ENCODE results near the gene LRRC18. TPM values are rescaled to one million over a fixed set of nuclear protein-coding genes. Genes with fewer than 3 reads are reported as not detected.

The LRRC18 gene
- total RNA-seq, 2 experiments from 2014 or later, result not detected

DNA sequence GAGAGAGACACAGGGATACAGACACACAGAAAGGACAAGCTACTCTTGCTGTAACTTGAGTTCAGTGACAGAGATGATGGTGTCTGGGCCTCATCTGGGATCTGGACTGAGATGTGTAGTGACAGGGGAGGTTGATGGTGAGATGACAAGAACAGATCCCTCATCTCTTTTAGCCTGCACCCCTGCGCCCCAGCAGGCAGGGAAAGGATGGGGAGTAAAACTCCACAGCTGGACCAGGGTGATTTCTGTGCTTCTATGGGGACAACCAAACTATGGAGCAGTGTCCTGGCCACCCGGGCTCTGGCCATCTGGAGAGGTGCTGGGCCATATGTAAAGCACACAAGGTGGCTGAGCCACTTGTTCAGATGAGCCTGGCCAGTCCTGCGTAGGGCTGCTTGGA, 4.5 kb upstream of the LRRC18 start:
- no peak for DNase-seq
- no peaks in the 10 kb centered on the region for H3K9me3 Mint-ChIP-seq (ENCODE audit: low read depth)
- H3K27me3 Mint-ChIP-seq, result no peaks in the 10 kb centered on the region
- ATAC-seq, result no peak
- intact Hi-C loops (cut with DNase I, micrococcal nuclease), result no loop called here
- no peaks in the 10 kb centered on the region for H3K36me3 Mint-ChIP-seq (ENCODE audit: low read depth)
- no peaks in the 10 kb centered on the region for H3K4me1 Mint-ChIP-seq
- H3K4me3 Mint-ChIP-seq, result no peak overlapping the region
- ChIA-PET CTCF (no interaction called here), POLR2A (interaction anchor here (0.6 kb wide), 1 partner anchor 1029 kb away, joined by 4 read pairs; no protein-coding TSS in a partner anchor)
- H3K27ac Mint-ChIP-seq, result no peak overlapping the region

DNA sequence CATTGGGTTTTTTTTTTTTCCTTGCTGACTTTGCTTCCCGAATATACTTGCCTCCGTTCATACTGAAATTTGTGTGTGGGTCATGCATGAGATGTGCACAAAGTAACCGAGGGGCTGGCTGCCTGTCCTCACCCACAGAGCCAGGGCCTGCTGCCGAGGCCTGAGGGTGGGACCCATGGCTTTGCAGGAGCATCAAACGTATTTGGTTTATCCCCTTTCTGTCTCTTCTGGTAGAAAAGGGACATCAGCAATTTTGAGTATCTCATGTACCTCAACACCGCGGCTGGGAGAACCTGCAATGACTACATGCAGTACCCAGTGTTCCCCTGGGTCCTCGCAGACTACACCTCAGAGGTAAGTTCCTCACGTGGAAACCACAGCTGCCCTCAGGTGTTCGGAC, 3.5 kb upstream of the LRRC18 start:
- ChIA-PET POLR2A (no interaction called here), CTCF (no interaction called here)
- ATAC-seq (no peak), DNase-seq (no peak)
- Mint-ChIP-seq H3K27me3 (no peaks in the 10 kb centered on the region), H3K27ac (no peak overlapping the region), H3K9me3 (ENCODE audit: low read depth) (no peaks in the 10 kb centered on the region), H3K4me1 (no peaks in the 10 kb centered on the region), H3K4me3 (no peak overlapping the region), H3K36me3 (ENCODE audit: low read depth) (no peaks in the 10 kb centered on the region)
- intact Hi-C loops (cut with DNase I, micrococcal nuclease), result no loop called here

- ChIA-PET POLR2A (no interaction called here), CTCF (no interaction called here)
- no peaks in the 10 kb centered on the region for H3K9me3 Mint-ChIP-seq (ENCODE audit: low read depth)
- H3K27me3 Mint-ChIP-seq, result no peaks in the 10 kb centered on the region
- intact Hi-C loops (cut with DNase I, micrococcal nuclease), result no loop called here
- DNase-seq, result no peak
- no peaks in the 10 kb centered on the region for H3K36me3 Mint-ChIP-seq (ENCODE audit: low read depth)
- no peak for ATAC-seq
- no peak overlapping the region for H3K27ac Mint-ChIP-seq
- H3K4me3 Mint-ChIP-seq, result no peak overlapping the region
- no peaks in the 10 kb centered on the region for H3K4me1 Mint-ChIP-seq
Observed at GRCh38 chr10:48941427-48942075, 1.9 kb upstream of the LRRC18 start.

GRCh38 chr10:48940958-48941357, 1.3 kb upstream of the LRRC18 start:
- intact Hi-C loops (cut with DNase I, micrococcal nuclease), result no loop called here

DNA sequence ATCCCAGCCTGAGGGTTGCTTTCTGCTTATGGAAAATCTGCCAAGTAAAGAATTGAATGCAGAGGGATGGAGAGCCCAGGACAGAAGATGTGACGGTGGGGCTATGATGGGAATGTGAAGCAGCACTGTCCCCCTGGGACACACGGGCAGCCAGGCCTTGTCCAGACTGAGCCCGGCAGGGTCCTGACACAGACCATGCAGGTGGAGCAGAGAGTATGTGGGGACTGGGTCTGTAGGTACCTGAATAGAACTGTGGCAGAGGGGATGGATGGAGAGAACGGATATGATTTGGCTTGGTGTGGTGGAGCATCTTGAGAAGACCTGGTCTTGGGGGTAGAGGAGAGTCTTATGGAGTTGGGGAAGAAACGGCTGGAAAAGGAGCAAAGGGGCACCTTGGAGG, 732 bp upstream of the LRRC18 start:
- no peaks in the 10 kb centered on the region for H3K9me3 Mint-ChIP-seq (ENCODE audit: low read depth)
- no peak for ATAC-seq
- H3K4me1 Mint-ChIP-seq, result no peaks in the 10 kb centered on the region

More at GRCh38 chr10:48940958-48941357, 1.3 kb upstream of the LRRC18 start:
- ChIA-PET POLR2A (no interaction called here), CTCF (interaction anchor here (1.0 kb wide), 1 partner anchor 284 kb away, joined by 3 read pairs; no protein-coding TSS in a partner anchor)
- no peak overlapping the region for H3K4me3 Mint-ChIP-seq
- no peaks in the 10 kb centered on the region for H3K36me3 Mint-ChIP-seq (ENCODE audit: low read depth)
- no peaks in the 10 kb centered on the region for H3K27me3 Mint-ChIP-seq
- no peak for DNase-seq
- H3K9me3 Mint-ChIP-seq (ENCODE audit: low read depth), result no peaks in the 10 kb centered on the region
- H3K27ac Mint-ChIP-seq, result no peak overlapping the region
- no peaks in the 10 kb centered on the region for H3K4me1 Mint-ChIP-seq
- no peak for ATAC-seq

GRCh38 chr10:48938990-48939536, 577 bp downstream of the LRRC18 start:
- H3K9me3 Mint-ChIP-seq (ENCODE audit: low read depth), result no peaks in the 10 kb centered on the region
- ChIA-PET POLR2A (no interaction called here), CTCF (no interaction called here)
- ATAC-seq (no peak), DNase-seq (no peak)
- no peak overlapping the region for H3K27ac Mint-ChIP-seq
- H3K4me3 Mint-ChIP-seq, result no peak overlapping the region
- H3K27me3 Mint-ChIP-seq, result no peaks in the 10 kb centered on the region
- no peaks in the 10 kb centered on the region for H3K4me1 Mint-ChIP-seq
- intact Hi-C loops (cut with DNase I, micrococcal nuclease), result no loop called here
- H3K36me3 Mint-ChIP-seq (ENCODE audit: low read depth), result no peaks in the 10 kb centered on the region

More for the DNA sequence above, 732 bp upstream of the LRRC18 start:
- Mint-ChIP-seq H3K36me3 (ENCODE audit: low read depth) (no peaks in the 10 kb centered on the region), H3K4me3 (no peak overlapping the region), H3K27ac (no peak overlapping the region), H3K27me3 (no peaks in the 10 kb centered on the region)
- ChIA-PET POLR2A (no interaction called here), CTCF (interaction anchor here (1.0 kb wide), 1 partner anchor 284 kb away, joined by 3 read pairs; no protein-coding TSS in a partner anchor)
- no peak for DNase-seq
- intact Hi-C loops (cut with DNase I, micrococcal nuclease), result no loop called here

DNA sequence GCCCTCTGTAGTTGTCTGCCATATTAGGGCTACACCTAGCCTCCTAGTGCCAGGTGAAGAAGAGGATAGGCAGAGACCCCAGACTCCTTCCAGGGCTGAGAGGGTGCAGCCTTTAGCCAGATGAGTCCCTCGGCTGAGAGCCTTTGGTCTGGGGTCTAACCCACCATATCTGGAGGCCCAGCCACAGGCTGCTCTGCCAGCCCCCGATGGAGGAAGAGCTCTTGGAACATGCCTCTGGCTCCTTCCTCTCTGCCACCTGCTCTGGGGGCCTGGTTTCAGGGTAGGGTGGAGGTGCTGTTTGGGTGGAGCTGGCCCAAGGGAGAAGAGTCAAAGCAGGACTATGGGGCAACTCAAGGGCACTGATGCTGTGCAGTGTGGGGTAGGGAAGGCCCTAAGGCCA, 1.4 kb downstream of the LRRC18 start:
- Mint-ChIP-seq H3K36me3 (ENCODE audit: low read depth) (no peaks in the 10 kb centered on the region), H3K27me3 (no peaks in the 10 kb centered on the region), H3K27ac (no peak overlapping the region), H3K4me3 (no peak overlapping the region), H3K4me1 (no peaks in the 10 kb centered on the region), H3K9me3 (ENCODE audit: low read depth) (no peaks in the 10 kb centered on the region)
- intact Hi-C loops (cut with DNase I, micrococcal nuclease), result no loop called here
- ATAC-seq (no peak), DNase-seq (no peak)
- ChIA-PET POLR2A (no interaction called here), CTCF (interaction anchor here (1.4 kb wide), 1 partner anchor 10 kb away, joined by 4 read pairs; no protein-coding TSS in a partner anchor)

GRCh38 chr10:48937796-48938195, 1.8 kb downstream of the LRRC18 start:
- POLR2A ChIA-PET, result no interaction called here
- no peak for ATAC-seq

GRCh38 chr10:48935577-48935976, 4.1 kb downstream of the LRRC18 start:
- intact Hi-C loops (cut with DNase I, micrococcal nuclease), result no loop called here
- Mint-ChIP-seq H3K9me3 (ENCODE audit: low read depth) (no peaks in the 10 kb centered on the region), H3K36me3 (ENCODE audit: low read depth) (no peaks in the 10 kb centered on the region), H3K27me3 (no peaks in the 10 kb centered on the region), H3K4me1 (no peaks in the 10 kb centered on the region), H3K27ac (no peak overlapping the region), H3K4me3 (no peak overlapping the region)
- CTCF ChIA-PET, result no interaction called here
- POLR2A ChIA-PET, result no interaction called here
- ATAC-seq (no peak), DNase-seq (no peak)

More at GRCh38 chr10:48937796-48938195, 1.8 kb downstream of the LRRC18 start:
- CTCF ChIA-PET, result interaction anchor here (1.4 kb wide), 1 partner anchor 11 kb away, joined by 4 read pairs; no protein-coding TSS in a partner anchor
- Mint-ChIP-seq H3K27ac (no peak overlapping the region), H3K27me3 (no peaks in the 10 kb centered on the region), H3K4me3 (no peak overlapping the region), H3K9me3 (ENCODE audit: low read depth) (no peaks in the 10 kb centered on the region), H3K4me1 (no peaks in the 10 kb centered on the region), H3K36me3 (ENCODE audit: low read depth) (no peaks in the 10 kb centered on the region)
- intact Hi-C loops (cut with DNase I, micrococcal nuclease), result no loop called here
- DNase-seq, result no peak

DNA sequence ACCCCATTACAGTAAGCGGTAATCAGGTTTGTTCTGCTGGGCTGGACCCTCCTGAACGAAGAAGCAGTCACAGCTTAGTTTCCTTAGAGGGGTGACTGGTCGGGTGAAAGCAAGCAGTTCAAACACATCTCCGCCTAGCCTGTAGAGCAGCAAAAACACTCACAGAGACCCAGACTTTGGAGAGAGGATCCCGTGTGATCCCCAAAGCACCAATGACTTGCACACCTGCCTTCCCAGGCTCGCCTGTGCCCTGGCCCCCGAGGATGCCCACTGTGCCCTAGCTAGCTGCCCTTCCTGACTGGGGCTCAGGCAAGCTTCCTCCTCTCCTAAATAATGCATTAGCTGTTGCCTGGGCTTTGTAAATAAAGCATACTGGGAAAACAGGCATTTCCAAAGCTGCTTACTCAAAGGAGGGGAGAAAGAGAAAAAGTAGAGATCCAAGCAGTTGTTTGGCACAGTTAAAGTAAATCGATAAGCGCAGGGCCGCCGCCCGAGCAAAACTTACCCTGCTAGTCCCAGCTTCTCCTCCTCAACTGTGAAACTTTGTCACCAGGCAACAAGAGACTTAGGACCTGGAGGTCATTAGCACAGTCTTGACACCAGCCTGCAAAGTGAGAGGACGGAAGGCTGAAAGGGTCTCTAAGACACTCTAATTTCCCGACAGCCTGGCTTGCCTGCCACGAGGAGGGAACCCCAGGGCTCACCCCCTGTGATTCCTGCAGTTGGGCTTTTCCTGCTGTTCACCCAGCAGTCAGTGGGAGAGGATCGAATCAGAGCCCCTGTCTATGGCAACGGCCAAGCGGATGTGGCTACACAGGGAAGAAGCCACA, 4.8 kb downstream of the LRRC18 start:
- Mint-ChIP-seq H3K4me1 (no peaks in the 10 kb centered on the region), H3K36me3 (ENCODE audit: low read depth) (no peaks in the 10 kb centered on the region), H3K27me3 (no peaks in the 10 kb centered on the region), H3K9me3 (ENCODE audit: low read depth) (no peaks in the 10 kb centered on the region), H3K4me3 (no peak overlapping the region), H3K27ac (no peak overlapping the region)
- no peak for DNase-seq
- intact Hi-C loops (cut with DNase I, micrococcal nuclease), result no loop called here
- no peak for ATAC-seq
- ChIA-PET CTCF (no interaction called here), POLR2A (no interaction called here)

- no peak overlapping the region for H3K27ac Mint-ChIP-seq
- H3K9me3 Mint-ChIP-seq (ENCODE audit: low read depth), result no peaks in the 10 kb centered on the region
- CTCF ChIA-PET, result interaction anchor here (0.7 to 1.1 kb wide), 2 partner anchors 60 to 275 kb away, joined by 3 read pairs; no protein-coding TSS in a partner anchor
- H3K4me1 Mint-ChIP-seq, result no peaks in the 10 kb centered on the region
- H3K27me3 Mint-ChIP-seq, result no peaks in the 10 kb centered on the region
- no peak for ATAC-seq
- no peaks in the 10 kb centered on the region for H3K36me3 Mint-ChIP-seq (ENCODE audit: low read depth)
- no peak overlapping the region for H3K4me3 Mint-ChIP-seq
- intact Hi-C loops (cut with DNase I, micrococcal nuclease), result no loop called here
- no peak for DNase-seq
- POLR2A ChIA-PET, result interaction anchor here (0.7 kb wide), 2 partner anchors 16 to 227 kb away, joined by 3 to 7 read pairs; no protein-coding TSS in a partner anchor
Observed at GRCh38 chr10:48932831-48933664, 6.6 kb downstream of the LRRC18 start.
